ENCODE measurements around the gene SIRT2.
"Not testable (repeated sequence)": the region's sequence is repeated elsewhere in the genome, so short reads cannot be mapped to it uniquely, and the experiment has no call there.

The SIRT2 gene

DNA sequence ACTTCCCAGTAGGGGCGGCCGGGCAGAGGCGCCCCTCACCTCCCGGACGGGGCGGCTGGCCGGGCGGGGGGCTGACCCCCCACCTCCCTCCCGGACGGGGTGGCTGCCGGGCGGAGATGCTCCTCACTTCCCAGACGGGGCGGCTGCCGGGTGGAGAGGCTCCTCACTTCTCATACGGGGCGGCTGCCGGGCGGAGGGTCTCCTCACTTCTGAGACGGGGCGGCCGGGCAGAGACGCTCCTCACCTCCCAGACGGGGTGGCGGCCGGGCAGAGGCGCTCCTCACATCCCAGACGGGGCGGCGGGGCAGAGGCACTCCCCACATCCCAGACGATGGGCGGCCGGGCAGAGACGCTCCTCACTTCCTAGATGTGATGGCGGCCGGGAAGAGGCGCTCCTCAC lies 43.7 kb downstream of the SIRT2 start:
- not testable (repeated sequence) for H3K27me3 Mint-ChIP-seq (ENCODE audit: low read depth); H3K36me3 Mint-ChIP-seq (ENCODE audit: low read depth); H3K4me3 Mint-ChIP-seq; DNase-seq (ENCODE audit: low spot score); H3K27ac Mint-ChIP-seq; H3K9me3 Mint-ChIP-seq
- peaks cover 25% of the 10 kb centered on the region for H3K4me1 Mint-ChIP-seq (ENCODE audit: low read depth)

DNA sequence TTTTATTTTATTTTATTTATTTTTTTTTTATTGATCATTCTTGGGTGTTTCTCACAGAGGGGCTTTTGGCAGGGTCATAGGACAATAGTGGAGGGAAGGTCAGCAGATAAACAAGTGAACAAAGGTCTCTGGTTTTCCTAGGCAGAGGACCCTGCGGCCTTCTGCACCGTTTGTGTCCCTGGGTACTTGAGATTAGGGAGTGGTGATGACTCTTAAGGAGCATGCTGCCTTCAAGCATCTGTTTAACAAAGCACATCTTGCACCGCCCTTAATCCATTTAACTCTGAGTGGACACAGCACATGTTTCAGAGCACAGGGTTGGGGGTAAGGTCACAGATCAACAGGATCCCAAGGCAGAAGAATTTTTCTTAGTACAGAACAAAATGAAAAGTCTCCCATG lies 44.5 kb downstream of the SIRT2 start:
- not testable (repeated sequence) for H3K27ac Mint-ChIP-seq; H3K9me3 Mint-ChIP-seq; H3K27me3 Mint-ChIP-seq (ENCODE audit: low read depth)

DNA sequence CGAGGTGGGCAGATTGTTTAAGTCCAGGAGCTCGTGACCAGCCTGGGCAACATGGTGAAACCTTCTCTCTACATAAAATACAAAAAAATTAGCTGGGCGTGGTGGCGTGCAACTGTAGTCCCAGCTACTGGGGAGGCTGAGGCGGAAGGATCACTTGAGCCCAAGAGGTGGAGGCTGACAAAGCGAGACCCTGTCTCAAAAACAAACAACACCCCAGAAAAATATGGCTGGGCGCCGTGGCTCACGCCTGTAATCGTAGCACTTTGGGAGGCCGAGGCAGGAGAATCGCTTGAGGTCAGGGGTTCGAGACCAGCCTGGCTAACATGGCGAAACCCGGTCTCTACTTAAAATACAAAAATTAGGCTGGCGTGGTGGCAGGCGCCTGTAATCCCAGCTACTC lies 46.2 kb downstream of the SIRT2 start:
- Mint-ChIP-seq H3K27ac (peak overlapping the region; percentile 97), H3K4me3 (peak overlapping the region; percentile 95), H3K36me3 (ENCODE audit: low read depth) (peaks cover 10% of the 10 kb centered on the region), H3K4me1 (ENCODE audit: low read depth) (peaks cover 30% of the 10 kb centered on the region), H3K9me3 (peaks cover 4% of the 10 kb centered on the region), H3K27me3 (ENCODE audit: low read depth) (no peaks in the 10 kb centered on the region)
- DNase-seq (ENCODE audit: low spot score): no peak

More for the DNA sequence above, 44.5 kb downstream of the SIRT2 start:
- DNase-seq (ENCODE audit: low spot score); H3K36me3 Mint-ChIP-seq (ENCODE audit: low read depth); H3K4me3 Mint-ChIP-seq: not testable (repeated sequence)
- peaks cover 26% of the 10 kb centered on the region for H3K4me1 Mint-ChIP-seq (ENCODE audit: low read depth)

DNA sequence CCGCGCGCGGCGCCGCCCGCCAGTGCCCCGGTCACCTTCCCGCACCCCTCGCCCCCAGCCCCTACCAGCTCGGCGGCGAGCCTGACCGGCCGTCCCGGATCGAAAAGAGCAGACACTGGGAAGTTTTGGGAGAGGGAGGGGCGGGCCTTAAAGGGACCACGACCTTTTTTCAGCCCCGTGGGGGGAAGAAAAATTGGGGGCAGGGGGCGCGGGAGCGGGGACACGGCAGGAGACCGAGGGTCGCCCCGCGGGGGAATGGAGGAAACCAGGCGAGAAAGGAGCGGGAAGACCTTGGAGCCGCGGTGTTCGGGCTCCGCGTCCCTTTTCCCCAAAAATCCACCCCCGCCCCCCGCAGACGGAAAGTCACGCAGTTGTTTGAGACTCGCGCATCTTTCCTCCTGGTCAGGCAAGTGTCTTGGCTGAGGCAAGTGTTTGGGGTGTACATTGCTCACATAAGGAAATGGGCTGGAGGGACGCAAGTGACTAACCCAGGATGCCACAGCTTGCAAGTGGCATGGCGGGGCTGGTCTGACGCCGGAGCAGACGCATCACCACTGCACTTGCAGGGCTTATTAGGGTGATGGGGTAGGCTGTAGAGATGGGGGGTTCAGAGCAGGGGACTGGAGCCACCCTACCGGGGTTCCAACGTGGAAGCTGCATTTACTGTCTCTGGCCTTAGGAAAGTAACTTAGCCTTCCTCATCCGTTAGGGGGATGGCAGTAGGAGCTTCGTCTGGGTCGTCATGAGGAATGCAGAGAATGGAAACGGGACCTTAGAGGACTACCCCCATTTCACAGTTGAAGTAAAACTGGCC lies 47.0 kb downstream of the SIRT2 start:
- peak; percentile 70 for DNase-seq (ENCODE audit: low spot score)
- Mint-ChIP-seq H3K4me1 (ENCODE audit: low read depth) (peaks cover 34% of the 10 kb centered on the region), H3K36me3 (ENCODE audit: low read depth) (peaks cover 17% of the 10 kb centered on the region), H3K4me3 (peak overlapping the region; percentile 95), H3K9me3 (peaks cover 4% of the 10 kb centered on the region), H3K27ac (peak overlapping the region; percentile 97), H3K27me3 (ENCODE audit: low read depth) (no peaks in the 10 kb centered on the region)

DNA sequence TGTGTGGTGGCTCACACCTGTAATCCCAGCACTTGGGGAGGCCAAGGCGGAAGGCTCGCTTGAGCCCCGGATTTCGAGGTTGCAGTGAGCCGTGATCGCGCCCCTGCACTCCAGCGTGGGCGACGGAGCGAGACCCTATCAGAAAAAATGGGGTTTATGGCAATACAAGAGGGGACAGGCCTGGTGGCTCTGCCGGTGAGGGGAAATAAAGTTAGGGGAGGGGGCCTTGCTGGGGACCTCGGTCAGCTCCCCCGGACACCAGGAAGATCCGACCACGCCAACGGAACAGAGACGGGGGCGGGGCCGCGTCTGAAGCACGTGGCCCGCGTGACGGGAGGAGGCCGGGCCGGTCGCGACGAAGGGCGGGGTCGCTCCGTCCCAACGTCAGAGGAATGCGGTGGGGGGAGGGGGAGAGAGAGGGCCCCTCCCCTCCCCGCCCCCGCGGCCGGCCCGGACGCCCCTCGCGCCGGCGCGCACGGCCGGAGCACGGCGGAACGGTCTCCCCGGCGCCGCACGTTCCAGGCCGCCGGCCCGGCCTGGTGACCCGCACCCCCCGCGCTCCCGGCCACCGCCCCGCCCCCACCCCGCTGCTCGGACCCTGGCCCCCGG lies 47.7 kb downstream of the SIRT2 start:
- Mint-ChIP-seq H3K36me3 (ENCODE audit: low read depth) (peaks cover 25% of the 10 kb centered on the region), H3K4me3 (peak overlapping the region; percentile 86), H3K9me3 (peaks cover 3% of the 10 kb centered on the region), H3K4me1 (ENCODE audit: low read depth) (peaks cover 36% of the 10 kb centered on the region), H3K27me3 (ENCODE audit: low read depth) (no peaks in the 10 kb centered on the region), H3K27ac (peak overlapping the region; percentile 100)
- peak; percentile 92 for DNase-seq (ENCODE audit: low spot score)

DNA sequence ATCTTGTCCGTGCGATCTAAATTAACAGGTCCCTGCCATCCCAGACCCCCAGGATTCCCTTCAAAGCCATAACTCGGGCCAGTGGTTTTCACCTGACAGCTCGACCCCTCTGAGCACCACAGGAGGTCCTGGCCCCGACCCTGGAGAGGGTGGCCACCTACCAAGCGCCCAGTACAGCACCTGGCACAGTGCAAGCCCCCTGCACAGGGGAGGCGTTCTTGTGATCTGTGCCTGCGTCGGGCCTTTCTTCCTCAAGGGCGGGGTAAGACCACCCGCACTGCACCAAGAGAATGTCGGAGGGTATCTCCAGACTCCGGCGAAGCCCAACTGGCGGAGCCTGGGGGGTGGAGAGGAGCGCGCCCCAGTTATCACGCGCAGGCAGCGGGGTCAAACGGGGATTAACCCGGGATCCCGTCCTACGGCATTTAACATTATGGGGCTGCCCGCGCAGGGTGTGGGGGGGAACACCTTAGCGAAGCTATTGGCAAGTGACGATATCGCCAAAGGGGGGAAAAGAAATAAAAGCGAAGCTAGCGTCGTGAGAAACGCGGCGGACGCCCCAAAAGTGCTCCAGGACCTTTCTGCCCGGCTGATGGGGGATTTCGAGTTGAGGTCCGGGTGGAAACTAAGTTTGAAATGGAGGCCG lies 48.3 kb downstream of the SIRT2 start:
- H3K27me3 Mint-ChIP-seq (ENCODE audit: low read depth): no peaks in the 10 kb centered on the region
- H3K4me1 Mint-ChIP-seq (ENCODE audit: low read depth): peaks cover 37% of the 10 kb centered on the region
- no peak for DNase-seq (ENCODE audit: low spot score)
- H3K36me3 Mint-ChIP-seq (ENCODE audit: low read depth): peaks cover 29% of the 10 kb centered on the region
- H3K27ac Mint-ChIP-seq: peak overlapping the region; percentile 100
- H3K9me3 Mint-ChIP-seq: no peaks in the 10 kb centered on the region
- peak overlapping the region; percentile 86 for H3K4me3 Mint-ChIP-seq

DNA sequence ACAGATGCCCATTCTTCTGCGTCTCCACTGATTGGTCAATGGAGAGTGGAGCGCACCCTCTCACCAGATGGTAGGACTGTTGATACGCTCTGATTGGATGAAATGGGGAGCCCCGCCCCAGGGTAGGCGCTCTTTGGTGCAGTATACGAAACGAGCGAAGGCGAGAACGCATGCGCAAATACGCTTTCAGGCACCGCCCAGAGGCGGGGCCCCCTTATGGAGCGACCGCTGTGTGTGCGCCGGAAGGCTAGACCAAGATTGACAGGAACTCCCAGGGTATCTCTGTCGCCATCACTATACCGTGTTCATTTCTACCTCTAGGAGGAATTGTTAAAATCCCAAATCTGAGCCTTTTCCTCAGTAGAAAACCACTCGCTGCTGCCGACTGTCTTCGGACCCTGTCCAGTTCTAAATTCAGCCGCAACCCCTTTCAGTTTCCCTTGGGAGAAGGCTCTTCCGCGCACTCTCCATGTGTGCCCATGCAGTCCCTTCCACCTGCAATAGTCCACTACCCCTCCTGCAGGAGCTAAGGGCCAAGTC lies 48.9 kb downstream of the SIRT2 start:
- H3K27me3 Mint-ChIP-seq (ENCODE audit: low read depth): no peaks in the 10 kb centered on the region
- H3K36me3 Mint-ChIP-seq (ENCODE audit: low read depth): peaks cover 35% of the 10 kb centered on the region
- DNase-seq (ENCODE audit: low spot score): no peak
- H3K27ac Mint-ChIP-seq: peak overlapping the region; percentile 100
- peaks cover 43% of the 10 kb centered on the region for H3K4me1 Mint-ChIP-seq (ENCODE audit: low read depth)
- no peaks in the 10 kb centered on the region for H3K9me3 Mint-ChIP-seq
- H3K4me3 Mint-ChIP-seq: peak overlapping the region; percentile 86

DNA sequence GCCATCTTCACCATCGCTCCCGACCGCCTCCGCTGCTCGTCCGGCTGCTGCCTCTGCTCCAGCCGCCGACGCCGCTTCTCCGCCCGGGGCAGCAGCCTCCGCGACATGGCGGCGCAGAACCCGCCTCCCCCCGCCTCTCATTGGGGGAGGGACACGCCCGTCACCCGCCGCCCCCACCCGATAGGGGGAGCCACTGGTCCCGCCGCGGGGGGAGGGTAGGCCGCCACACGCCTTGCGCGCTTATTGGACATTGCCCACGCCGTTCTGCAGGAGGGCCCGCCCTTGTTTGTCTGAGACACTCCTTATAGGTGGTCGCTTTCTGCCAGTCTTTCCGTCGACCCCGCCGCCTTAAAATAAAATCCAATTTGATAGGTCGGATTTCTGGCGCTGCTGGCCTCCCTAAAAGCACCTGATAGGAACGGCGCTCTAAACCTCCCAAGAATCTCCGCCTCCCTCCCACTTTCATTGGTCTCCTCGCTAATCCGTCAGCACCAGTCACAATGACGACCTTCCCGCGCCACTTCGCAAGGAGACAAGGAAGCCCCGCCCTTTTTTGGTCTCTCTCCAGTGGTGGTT lies 49.5 kb downstream of the SIRT2 start, which contains the start of gene HNRNPL:
Gene HNRNPL (minus strand): TSS at position 127 of the 576 bp plus-strand sequence. CDS start 20 bp downstream, at position 107.
- DNase-seq (ENCODE audit: low spot score): peak; percentile 100
- Mint-ChIP-seq H3K27me3 (ENCODE audit: low read depth) (no peaks in the 10 kb centered on the region), H3K9me3 (no peaks in the 10 kb centered on the region), H3K36me3 (ENCODE audit: low read depth) (peaks cover 40% of the 10 kb centered on the region), H3K27ac (peak within 1 kb of the TSS; percentile 100), H3K4me3 (peak within 1 kb of the TSS; percentile 96), H3K4me1 (ENCODE audit: low read depth) (peaks cover 46% of the 10 kb centered on the region)

DNA sequence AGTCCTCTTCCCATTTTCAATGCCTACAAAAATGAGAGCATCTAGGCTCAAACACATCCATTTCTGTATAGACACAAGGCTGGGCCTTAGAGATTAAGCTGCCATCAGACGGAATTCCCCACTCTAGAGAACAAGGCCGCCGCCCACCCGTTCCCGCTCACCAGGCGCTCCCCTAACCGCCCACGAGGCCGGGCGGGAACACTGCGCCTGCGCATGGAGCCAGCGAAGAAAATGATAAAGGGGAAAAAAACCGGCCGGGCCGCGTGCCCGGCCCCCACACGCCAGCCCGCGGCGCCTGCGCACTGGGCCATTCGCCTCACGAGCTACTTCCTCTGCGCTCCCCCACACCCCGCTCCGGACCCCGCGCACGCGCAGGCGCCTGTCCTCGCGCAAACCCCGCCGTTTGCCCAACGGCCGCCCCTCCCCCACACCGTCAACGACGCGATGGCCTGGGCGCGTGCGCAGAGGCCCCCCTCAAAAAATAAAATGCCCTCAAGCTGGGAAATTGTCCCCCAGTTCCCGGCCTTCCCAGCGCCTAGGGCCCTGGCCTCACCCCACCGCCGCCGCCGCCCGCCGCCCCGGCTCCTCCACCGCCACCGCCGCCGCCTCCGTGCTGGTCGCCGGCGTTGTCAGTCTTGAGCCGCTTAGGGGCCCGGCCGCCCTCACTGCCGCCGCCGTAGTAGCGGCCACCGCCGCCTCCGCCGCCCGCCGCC lies 50.1 kb downstream of the SIRT2 start:
- H3K4me1 Mint-ChIP-seq (ENCODE audit: low read depth): peaks cover 49% of the 10 kb centered on the region
- H3K27me3 Mint-ChIP-seq (ENCODE audit: low read depth): no peaks in the 10 kb centered on the region
- peak overlapping the region; percentile 100 for H3K27ac Mint-ChIP-seq
- peak overlapping the region; percentile 96 for H3K4me3 Mint-ChIP-seq
- DNase-seq (ENCODE audit: low spot score): peak; percentile 97
- peaks cover 45% of the 10 kb centered on the region for H3K36me3 Mint-ChIP-seq (ENCODE audit: low read depth)
- no peaks in the 10 kb centered on the region for H3K9me3 Mint-ChIP-seq

DNA sequence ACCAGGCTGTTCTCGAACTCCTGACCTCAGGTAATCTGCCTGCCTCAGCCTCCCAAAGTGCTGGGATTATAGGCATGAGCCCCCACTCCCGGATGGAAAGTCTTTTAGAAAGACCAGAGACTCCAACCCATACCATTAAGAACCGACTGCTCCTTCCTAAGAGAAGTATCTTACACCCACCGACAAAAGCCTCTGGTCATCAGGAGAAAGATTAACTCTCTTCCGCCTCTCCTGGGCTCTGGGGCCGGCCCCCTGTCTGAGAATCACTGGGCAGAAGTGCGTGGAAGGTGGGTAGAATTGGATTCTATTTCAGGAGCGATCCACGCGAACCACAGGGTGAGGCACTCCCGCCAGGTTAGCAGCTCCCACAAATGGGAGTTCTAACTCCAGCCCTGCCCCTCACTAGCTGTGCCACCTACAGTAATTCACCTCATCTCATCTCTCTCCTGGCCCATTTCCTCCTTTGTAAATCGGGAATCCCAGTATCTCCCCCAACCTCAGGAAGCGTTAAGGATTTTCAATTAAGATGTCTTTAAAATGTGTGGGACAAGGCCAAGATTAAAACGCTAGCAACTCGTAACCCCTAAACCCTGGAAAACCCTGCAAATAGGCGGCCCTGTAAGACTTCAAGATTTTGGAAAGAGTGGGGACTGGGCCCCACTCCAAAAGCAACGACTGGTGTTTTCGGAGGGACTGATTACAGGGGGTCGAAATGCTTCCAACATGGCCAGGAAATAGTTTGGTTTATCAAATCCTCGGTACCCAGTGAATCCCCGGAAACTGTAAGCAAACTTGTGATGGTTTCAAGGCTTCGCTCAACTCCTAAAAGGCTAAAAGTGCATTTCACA lies 50.9 kb downstream of the SIRT2 start:
- peak overlapping the region; percentile 96 for H3K4me3 Mint-ChIP-seq
- H3K27me3 Mint-ChIP-seq (ENCODE audit: low read depth): no peaks in the 10 kb centered on the region
- no peaks in the 10 kb centered on the region for H3K9me3 Mint-ChIP-seq
- peaks cover 53% of the 10 kb centered on the region for H3K36me3 Mint-ChIP-seq (ENCODE audit: low read depth)
- no peak for DNase-seq (ENCODE audit: low spot score)
- H3K27ac Mint-ChIP-seq: peak overlapping the region; percentile 100
- peaks cover 56% of the 10 kb centered on the region for H3K4me1 Mint-ChIP-seq (ENCODE audit: low read depth)

DNA sequence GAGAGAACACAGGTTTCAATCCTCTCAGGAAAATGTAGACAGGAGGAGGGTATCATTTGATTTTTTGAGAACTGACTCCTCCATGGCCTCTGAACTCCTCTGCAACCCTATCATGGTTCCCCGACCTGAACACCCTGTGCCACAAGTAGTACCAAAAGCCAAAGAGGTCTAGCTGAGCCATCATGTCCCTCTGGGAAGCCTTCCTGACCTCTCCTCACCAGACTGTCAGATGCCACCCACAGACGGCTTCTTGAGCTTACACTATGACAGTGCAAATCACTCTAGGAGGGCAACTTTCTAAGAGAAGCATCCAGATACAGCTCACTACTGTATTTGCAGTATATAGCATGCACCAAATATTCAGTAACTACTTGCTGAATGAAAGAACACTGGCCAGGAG lies 53.3 kb downstream of the SIRT2 start:
- H3K4me3 Mint-ChIP-seq: peak overlapping the region; percentile 17
- peaks cover 68% of the 10 kb centered on the region for H3K4me1 Mint-ChIP-seq (ENCODE audit: low read depth)
- H3K27ac Mint-ChIP-seq: no peak overlapping the region
- DNase-seq (ENCODE audit: low spot score): no peak
- no peaks in the 10 kb centered on the region for H3K27me3 Mint-ChIP-seq (ENCODE audit: low read depth)
- peaks cover 76% of the 10 kb centered on the region for H3K36me3 Mint-ChIP-seq (ENCODE audit: low read depth)
- no peaks in the 10 kb centered on the region for H3K9me3 Mint-ChIP-seq

DNA sequence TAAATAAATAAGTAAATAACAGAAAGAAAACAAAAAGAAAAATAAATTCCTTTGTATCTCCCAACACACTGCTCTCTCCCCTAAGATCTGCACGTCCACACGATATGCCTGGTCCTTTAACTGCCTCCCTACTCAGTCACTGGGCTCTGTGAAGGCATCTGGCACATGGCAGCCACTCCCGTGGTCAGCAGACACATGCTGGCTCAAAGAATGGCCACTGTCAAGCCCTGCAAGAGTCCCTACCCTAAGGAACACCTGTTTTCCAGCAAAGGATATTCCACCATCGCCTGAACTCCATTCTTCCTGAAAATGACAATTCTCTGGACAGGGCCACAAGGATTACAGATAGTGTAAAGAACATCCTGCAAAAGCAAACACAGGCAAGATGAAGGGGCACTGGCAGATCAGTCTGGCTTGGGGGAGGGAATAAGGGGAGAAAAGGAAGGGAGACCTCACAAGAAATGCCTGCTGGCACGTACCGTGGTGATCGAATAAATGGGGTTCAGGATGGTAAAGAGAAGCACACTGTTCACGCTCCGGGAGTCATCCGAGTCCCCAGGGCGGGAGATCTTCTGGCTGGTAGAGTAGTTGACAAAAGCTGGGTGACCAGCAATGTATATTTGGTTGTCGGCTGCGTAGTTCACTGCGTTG lies 53.9 kb downstream of the SIRT2 start:
- peak overlapping the region; percentile 44 for H3K4me3 Mint-ChIP-seq
- H3K4me1 Mint-ChIP-seq (ENCODE audit: low read depth): peaks cover 68% of the 10 kb centered on the region
- no peaks in the 10 kb centered on the region for H3K9me3 Mint-ChIP-seq
- DNase-seq (ENCODE audit: low spot score): no peak
- peak overlapping the region; percentile 70 for H3K27ac Mint-ChIP-seq
- H3K27me3 Mint-ChIP-seq (ENCODE audit: low read depth): no peaks in the 10 kb centered on the region
- H3K36me3 Mint-ChIP-seq (ENCODE audit: low read depth): peaks cover 82% of the 10 kb centered on the region

Measured in T-helper 2 cell treated with Interferon-gamma antibody and Interleukin-4, amounts not matched to agents 5 μg/mL and 100 μg/mL, for 36 hours (primary cell).